ENCODE results near the gene RPGRIP1.
"Not testable (repeated sequence)": the region's sequence is repeated elsewhere in the genome, so short reads cannot be mapped to it uniquely, and the experiment has no call there.

Gene RPGRIP1

DNA sequence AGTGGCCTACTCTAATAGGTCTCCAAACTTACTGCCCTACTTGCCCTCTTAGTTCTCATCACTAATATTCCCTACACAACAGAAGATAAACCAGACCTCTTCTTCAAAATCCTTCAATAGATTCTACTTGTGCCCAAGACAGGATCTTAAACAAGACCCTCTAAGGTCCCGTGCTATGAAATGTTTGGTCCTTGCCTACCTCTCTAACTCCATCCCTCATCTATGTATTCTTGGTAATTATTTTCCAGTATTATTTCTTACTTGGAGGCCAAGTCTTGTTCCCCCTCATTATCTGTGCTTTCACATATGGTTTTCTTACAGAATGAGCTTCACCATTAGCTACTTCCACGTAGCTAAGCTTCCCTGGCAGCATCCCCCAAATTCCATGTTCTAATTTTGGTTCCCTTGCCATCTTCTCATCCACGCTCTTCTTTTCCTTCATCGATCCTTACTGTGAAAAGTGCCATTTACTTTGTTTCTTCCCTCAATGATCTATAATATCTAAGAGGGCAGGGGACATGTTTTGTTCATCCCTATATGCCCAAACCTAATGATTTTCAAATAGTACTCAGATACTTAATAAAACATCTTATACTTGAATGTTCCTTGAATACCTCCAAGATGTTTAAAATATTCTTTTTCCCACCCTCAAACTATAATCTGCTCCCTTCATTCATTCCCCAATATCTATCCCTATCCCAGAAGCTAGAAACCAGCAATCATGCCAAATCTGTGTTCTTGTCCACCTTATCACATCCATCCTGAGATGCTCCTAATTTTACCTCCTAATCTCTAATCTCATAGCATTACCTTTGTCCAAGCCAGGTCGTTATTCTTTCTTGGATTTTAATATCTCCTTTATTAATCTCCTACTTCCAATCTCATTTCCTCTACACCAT, 20.7 kb upstream of the RPGRIP1 start:
- DNase-seq, result no peak

- no peak for DNase-seq
Observed at GRCh38 chr14:21261824-21262223, 18.1 kb upstream of the RPGRIP1 start.

DNA sequence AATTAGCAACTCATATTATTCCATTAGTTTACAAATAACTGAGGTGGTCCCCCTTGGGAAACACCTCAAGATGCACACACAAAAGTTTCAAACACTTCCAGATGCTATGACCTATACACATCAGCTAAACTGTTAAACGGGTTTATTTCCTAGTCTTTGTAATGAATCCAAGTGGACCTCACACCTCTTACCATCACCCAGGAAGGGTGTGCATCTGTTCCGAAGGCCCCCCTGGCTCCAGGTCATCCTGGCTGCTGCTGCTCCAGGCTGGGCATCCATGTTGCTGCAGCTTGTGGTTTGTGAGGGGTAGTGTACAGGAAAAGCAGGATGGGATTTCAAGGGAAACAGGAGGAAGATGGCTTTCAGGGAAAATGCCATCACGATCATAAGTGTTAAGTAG, 17.5 kb upstream of the RPGRIP1 start:
- DNase-seq, result no peak

DNA sequence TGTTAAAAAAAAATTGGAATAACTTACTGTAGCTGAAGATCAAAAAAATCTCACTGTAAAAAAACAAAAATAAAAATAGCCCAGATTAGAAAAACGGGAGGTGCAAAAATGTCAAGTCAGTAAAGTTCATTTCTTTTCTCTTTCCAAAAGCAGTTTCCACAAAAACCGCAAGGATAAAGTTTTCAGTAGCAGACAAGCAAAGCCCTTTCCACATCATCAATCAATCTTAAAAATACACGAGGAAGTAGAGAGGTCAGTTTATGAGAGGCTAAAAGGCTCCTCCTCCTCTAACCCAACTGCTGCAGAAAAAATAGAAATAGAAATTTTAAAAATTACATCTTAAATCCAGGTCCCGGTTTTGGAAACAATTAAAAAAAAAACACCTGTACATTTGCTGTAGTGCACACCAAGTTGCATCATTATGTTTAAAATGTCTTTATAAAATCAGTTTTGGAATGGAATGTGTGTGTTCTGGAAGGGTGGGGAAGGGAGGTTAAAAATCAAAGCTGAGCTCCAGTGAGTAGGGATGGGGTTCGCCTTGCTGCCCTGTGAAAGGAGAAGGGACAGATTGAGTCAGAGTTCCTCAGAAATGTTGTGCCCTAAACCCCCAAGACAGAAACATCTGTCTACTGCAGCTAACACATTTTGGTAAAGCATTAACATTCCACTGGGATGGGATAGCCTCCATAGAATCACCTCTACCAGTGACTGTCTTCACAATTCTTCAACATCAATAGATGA, 16.4 kb upstream of the RPGRIP1 start:
- DNase-seq, result no peak

DNA sequence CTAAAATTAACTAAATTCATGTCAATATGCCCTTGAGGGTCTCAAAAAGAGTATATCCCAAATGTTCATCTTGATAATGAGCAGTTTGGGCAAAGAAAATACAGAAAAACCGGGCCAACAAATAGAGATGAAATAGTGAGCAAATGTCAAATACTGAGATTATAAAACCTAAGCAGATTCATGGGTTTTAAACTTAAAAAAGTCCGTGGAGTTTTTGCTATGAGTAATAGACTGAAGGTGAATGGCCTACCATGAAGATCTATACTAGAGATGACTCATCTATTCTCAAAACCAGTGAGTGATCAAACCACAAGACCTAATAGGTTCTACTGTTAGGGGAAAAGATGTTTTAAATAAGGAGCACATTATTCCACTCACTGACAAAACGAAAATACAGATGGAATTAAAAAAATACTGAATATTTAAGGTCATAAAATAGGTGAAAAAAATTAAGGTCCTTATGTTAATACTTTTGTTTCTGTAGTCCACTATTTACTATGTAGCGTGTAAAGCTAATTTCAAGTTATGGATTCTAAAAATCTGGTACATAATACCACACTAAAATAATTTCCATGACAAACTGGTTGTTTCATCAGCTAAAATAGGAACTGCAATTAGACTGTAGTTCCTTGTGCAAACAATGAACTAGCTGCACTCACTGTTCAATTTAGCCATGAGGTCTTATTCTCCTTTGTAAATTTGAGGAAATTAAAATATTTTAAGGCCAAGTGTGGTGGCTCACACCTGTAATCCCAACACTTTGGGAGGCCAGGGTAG, 15.7 kb upstream of the RPGRIP1 start:
- peak; percentile 22 for DNase-seq

DNA sequence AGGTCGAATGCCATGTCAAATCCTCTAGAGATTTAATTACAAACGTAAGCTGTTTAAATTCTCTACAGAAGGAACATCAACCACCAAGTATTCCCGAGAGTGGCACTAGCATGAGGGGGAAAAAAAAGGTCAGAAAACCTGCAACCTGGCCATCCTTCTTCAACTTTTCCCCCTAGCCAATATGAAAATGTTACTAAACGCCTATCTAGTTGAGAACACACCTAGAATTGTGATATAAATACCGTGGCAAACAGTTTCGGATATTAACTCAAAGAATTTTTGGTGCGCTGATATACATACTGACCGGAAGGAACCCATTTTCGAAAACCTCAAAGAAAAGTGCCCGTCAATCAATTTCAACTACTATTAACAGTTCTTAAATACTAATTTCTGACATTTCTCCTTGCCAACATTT, 12.4 kb upstream of the RPGRIP1 start:
- DNase-seq, result no peak

DNA sequence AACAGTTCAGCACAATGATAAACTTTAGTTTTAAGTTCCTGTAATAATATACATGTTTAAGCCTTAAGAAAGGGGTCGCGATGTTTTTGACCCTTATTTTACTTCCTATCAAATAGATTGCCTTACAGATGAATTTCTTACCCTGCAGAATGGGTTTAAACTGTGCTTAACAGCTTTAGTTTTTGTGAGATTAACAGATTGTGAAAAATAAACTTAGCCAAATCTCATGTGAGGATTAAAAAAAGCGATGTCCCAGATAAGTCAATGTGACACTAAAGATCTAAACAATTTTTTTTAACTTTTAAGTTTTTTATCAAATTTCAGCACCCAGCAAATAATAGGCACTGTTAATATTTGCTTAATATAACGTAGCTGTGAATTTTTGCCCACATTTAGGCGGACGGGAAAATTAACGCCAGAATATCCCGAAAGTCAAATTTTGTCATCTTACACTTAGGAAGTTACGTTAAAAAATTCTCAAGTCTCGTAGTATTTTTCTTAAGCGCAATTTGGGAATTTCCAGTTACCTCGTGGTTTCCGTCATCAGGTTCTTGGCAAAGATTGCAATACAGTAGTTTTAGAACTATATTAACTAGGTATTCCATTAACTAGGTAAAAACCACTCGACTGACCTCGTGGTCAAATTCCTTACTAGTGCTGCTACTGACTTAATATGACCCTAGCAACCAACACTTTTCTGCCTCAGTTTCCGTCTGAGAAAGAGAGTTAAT, 11.8 kb upstream of the RPGRIP1 start:
- DNase-seq, result no peak

DNA sequence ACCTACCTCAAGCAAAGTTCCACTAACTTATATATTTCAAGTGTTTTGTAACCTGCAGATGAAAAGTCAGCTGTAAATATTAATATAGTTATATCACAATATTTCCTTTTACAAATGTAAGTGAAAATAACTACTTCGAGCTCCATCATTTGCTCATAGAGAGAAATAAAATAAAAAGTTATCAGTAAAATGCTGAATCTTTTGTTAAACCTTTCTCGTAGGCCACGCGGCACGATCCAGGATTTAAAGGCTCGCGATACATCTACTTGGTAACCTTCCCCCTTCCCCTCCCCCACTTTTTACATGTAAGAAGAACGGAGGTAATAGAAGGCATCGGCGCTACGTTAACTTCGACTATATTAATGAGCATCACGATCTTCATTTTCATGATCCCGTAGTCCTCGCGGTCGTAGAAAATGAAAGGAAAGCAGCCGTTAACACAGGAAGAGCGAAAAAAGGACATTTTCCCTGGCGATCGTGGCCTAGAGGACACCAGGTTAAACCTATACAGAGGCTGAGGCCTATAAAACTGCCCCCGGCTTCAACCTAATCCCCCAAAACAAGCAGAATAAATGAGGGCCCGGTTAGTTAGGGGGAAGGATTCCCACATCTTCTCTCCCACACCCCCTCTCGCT, 11.1 kb upstream of the RPGRIP1 start:
- DNase-seq, result peak; percentile 61

- peak; percentile 95 for DNase-seq
Observed at GRCh38 chr14:21269252-21270046, 10.4 kb upstream of the RPGRIP1 start, which contains the start of gene HNRNPC. Gene HNRNPC, minus strand, starts transcription at chr14:21269442. Its CDS starts 35,249 bp downstream, at chr14:21234193.

DNA sequence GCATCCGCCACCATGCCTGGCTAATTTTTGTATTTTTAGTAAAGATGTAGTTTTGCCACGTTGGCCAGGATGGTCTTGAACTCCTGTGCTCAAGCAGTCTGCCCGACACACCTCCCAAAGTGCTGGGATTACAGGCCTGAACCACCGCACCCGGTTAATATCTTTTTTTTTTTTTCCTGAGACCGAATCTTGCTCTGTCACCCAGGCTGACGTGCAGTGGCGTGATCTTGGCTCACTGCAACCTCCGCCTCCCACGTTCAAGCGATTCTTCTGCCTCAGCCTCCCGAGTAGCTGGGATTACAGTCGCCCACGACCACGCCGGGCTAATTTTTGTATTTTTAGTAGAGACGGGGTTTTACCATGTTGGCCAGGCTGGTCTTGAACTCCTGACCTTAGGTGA, 7.2 kb upstream of the RPGRIP1 start:
- not testable (repeated sequence) for DNase-seq

- DNase-seq, result no peak
Observed at GRCh38 chr14:21275261-21275858, 4.5 kb upstream of the RPGRIP1 start.

- no peak for DNase-seq
Observed at GRCh38 chr14:21278632-21279031, 1.3 kb upstream of the RPGRIP1 start.

DNA sequence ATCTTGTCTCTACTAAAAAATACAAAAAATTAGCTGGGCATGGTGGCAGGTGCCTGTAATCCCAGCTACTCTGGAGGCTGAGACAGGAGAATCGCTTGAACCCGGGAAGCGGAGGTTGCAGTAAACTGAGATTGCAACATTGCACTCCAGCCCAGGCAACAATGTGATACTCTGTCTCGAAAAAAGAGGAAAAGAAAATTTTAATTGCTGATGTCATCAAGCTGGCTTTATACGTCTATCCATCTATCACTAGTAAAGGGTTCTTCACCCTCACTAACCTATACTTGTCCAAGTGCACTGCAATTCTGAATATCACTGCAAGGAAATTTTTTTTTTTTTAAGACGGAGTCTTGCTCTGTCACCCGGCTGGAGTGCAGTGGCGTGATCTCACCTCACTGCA, 2.0 kb downstream of the RPGRIP1 start:
- DNase-seq, result not testable (repeated sequence)

- not testable (repeated sequence) for DNase-seq
Observed at GRCh38 chr14:21286516-21286915, 6.6 kb downstream of the RPGRIP1 start.

GRCh38 chr14:21287168-21287567, 7.3 kb downstream of the RPGRIP1 start:
- no peak for DNase-seq

DNA sequence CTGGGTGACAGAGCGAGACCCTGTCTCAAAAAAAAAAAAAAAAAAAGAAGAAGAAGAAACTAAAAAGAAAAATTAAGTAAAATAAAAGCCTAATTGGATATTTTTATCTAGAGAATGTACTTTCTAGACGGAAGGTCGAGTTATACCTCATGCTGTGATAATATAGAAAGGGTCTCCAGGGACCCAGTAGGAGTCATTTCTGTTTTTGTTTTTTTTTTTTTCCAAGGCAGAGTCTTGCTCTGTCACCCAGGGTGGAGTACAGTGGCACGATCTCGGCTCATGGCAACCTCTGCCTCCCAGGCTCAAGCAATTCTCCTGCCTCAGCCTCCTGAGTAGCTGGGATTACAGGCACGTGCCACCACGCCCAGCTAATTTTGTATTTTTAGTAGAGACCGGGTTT, 14.1 kb downstream of the RPGRIP1 start:
- not testable (repeated sequence) for DNase-seq

GRCh38 chr14:21298358-21298757, 18.5 kb downstream of the RPGRIP1 start:
- no peak for DNase-seq

DNA sequence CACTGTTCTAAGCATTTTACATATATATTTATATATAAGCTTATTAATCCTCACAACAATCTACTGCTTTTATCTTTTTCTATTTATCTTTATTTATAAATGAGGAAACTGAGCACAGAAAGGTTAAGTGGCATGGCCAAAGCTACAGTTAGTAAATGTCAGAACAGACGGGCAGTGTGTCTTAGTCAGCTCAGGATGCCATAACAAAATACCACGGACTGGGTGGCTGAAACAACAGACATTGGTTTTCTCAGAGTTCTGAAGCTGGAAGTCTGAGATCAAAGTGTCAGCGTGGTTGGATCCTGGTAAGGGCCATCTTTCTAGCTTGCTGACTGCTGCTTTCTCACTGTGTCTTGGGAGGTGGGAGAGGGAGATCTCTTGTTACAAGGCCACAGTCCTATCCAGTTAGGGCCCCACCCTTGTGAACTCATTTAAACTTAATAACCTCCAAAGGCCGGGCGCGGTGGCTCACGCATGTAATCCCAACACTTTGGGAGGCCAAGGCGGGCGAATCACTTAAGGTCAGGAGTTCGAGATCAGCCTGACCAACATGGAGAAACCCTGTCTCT, 19.8 kb downstream of the RPGRIP1 start:
- DNase-seq, result no peak

- DNase-seq, result peak; percentile 27
Observed at GRCh38 chr14:21300892-21301291, 21.0 kb downstream of the RPGRIP1 start.
